Measurements from ENCODE around the gene CIROP. TPM values are rescaled to one million over a fixed set of nuclear protein-coding genes. Genes with fewer than 3 reads are reported as not detected.

The CIROP gene
- total RNA-seq, 1 donor from 2014 or later, result not detected

GRCh38 chr14:23131482-23131881, 26.7 kb upstream of the CIROP start:
- H3K27ac Mint-ChIP-seq (ENCODE audit: unreplicated experiment), result no peak overlapping the region
- H3K4me1 Mint-ChIP-seq (ENCODE audit: low read depth, unreplicated experiment), result no peaks in the 10 kb centered on the region
- no peak for TF ChIP-seq CTCF (IDR thresholded peaks at IDR 0.05; ENCODE audit: partially characterized antibody, unreplicated experiment)
- H3K4me3 Mint-ChIP-seq (ENCODE audit: unreplicated experiment), result no peak overlapping the region
- peaks cover 7% of the 10 kb centered on the region for H3K36me3 Mint-ChIP-seq (ENCODE audit: unreplicated experiment)
- no peak for DNase-seq
- H3K27me3 Mint-ChIP-seq (ENCODE audit: unreplicated experiment), result peaks cover 5% of the 10 kb centered on the region
- no peaks in the 10 kb centered on the region for H3K9me3 Mint-ChIP-seq (ENCODE audit: unreplicated experiment)

GRCh38 chr14:23130871-23131270, 26.1 kb upstream of the CIROP start:
- Mint-ChIP-seq H3K36me3 (ENCODE audit: unreplicated experiment) (peaks cover 7% of the 10 kb centered on the region), H3K4me1 (ENCODE audit: low read depth, unreplicated experiment) (no peaks in the 10 kb centered on the region), H3K9me3 (ENCODE audit: unreplicated experiment) (peaks cover 2% of the 10 kb centered on the region), H3K4me3 (ENCODE audit: unreplicated experiment) (no peak overlapping the region), H3K27me3 (ENCODE audit: unreplicated experiment) (peaks cover 7% of the 10 kb centered on the region), H3K27ac (ENCODE audit: unreplicated experiment) (no peak overlapping the region)
- TF ChIP-seq CTCF (IDR thresholded peaks at IDR 0.05; ENCODE audit: partially characterized antibody, unreplicated experiment), result no peak
- no peak for DNase-seq

- no peaks in the 10 kb centered on the region for H3K4me1 Mint-ChIP-seq (ENCODE audit: low read depth, unreplicated experiment)
- H3K4me3 Mint-ChIP-seq (ENCODE audit: unreplicated experiment), result no peak overlapping the region
Measured at GRCh38 chr14:23129759-23130316, 25.0 kb upstream of the CIROP start.

GRCh38 chr14:23128969-23129758, 24.4 kb upstream of the CIROP start:
- Mint-ChIP-seq H3K27me3 (ENCODE audit: unreplicated experiment) (peaks cover 7% of the 10 kb centered on the region), H3K36me3 (ENCODE audit: unreplicated experiment) (peaks cover 7% of the 10 kb centered on the region), H3K9me3 (ENCODE audit: unreplicated experiment) (peaks cover 2% of the 10 kb centered on the region), H3K4me1 (ENCODE audit: low read depth, unreplicated experiment) (no peaks in the 10 kb centered on the region), H3K27ac (ENCODE audit: unreplicated experiment) (no peak overlapping the region), H3K4me3 (ENCODE audit: unreplicated experiment) (no peak overlapping the region)
- no peak for DNase-seq
- TF ChIP-seq CTCF (IDR thresholded peaks at IDR 0.05; ENCODE audit: partially characterized antibody, unreplicated experiment), result no peak

More at GRCh38 chr14:23129759-23130316, 25.0 kb upstream of the CIROP start:
- Mint-ChIP-seq H3K27ac (ENCODE audit: unreplicated experiment) (no peak overlapping the region), H3K27me3 (ENCODE audit: unreplicated experiment) (peaks cover 7% of the 10 kb centered on the region), H3K9me3 (ENCODE audit: unreplicated experiment) (peaks cover 2% of the 10 kb centered on the region), H3K36me3 (ENCODE audit: unreplicated experiment) (peaks cover 7% of the 10 kb centered on the region)
- TF ChIP-seq CTCF (IDR thresholded peaks at IDR 0.05; ENCODE audit: partially characterized antibody, unreplicated experiment), result no peak
- DNase-seq, result no peak

- Mint-ChIP-seq H3K27ac (ENCODE audit: unreplicated experiment) (no peak overlapping the region), H3K27me3 (ENCODE audit: unreplicated experiment) (peaks cover 7% of the 10 kb centered on the region), H3K4me3 (ENCODE audit: unreplicated experiment) (no peak overlapping the region), H3K36me3 (ENCODE audit: unreplicated experiment) (peaks cover 10% of the 10 kb centered on the region), H3K4me1 (ENCODE audit: low read depth, unreplicated experiment) (no peaks in the 10 kb centered on the region), H3K9me3 (ENCODE audit: unreplicated experiment) (peaks cover 4% of the 10 kb centered on the region)
- no peak for DNase-seq
- TF ChIP-seq CTCF (IDR thresholded peaks at IDR 0.05; ENCODE audit: partially characterized antibody, unreplicated experiment), result no peak
Measured at GRCh38 chr14:23127861-23128260, 23.1 kb upstream of the CIROP start.

All from glutamatergic neuron (in vitro differentiated cells).